ENCODE measurements around the gene TBX21.

Gene TBX21

GRCh38 chr17:47686664-47687327, 46.2 kb upstream of the TBX21 start:
- DNase-seq (ENCODE audit: extremely low spot score), result no peak
- ChIA-PET CTCF (interaction anchor here (0.9 to 3.5 kb wide), 6 partner anchors 8 to 332 kb away, joined by 3 to 41 read pairs (median 4); no protein-coding TSS in a partner anchor), POLR2A (no interaction called here)
- no peak for TF ChIP-seq CTCF (IDR thresholded peaks at IDR 0.05; ENCODE audit: control extremely low read depth, extremely low read depth, low read depth, missing control alignments)

GRCh38 chr17:47687328-47687690, 45.7 kb upstream of the TBX21 start:
- TF ChIP-seq CTCF (IDR thresholded peaks at IDR 0.05; ENCODE audit: control extremely low read depth, extremely low read depth, low read depth, missing control alignments), result no peak
- DNase-seq (ENCODE audit: extremely low spot score), result no peak
- CTCF ChIA-PET, result interaction anchor here (0.9 to 3.5 kb wide), 5 partner anchors 8 to 331 kb away, joined by 3 to 41 read pairs (median 4); no protein-coding TSS in a partner anchor
- POLR2A ChIA-PET, result no interaction called here

- no peak for DNase-seq (ENCODE audit: extremely low spot score)
- no peak for TF ChIP-seq CTCF (IDR thresholded peaks at IDR 0.05; ENCODE audit: control extremely low read depth, extremely low read depth, low read depth, missing control alignments)
- CTCF ChIA-PET, result interaction anchor here (0.8 to 3.5 kb wide), 6 partner anchors 9 to 331 kb away, joined by 3 to 41 read pairs (median 4); no protein-coding TSS in a partner anchor
- POLR2A ChIA-PET, result no interaction called here
Measured at GRCh38 chr17:47687748-47688147, 45.3 kb upstream of the TBX21 start.

GRCh38 chr17:47690121-47690520, 42.9 kb upstream of the TBX21 start:
- no peak for DNase-seq (ENCODE audit: extremely low spot score)
- no peak for TF ChIP-seq CTCF (IDR thresholded peaks at IDR 0.05; ENCODE audit: control extremely low read depth, extremely low read depth, low read depth, missing control alignments)
- POLR2A ChIA-PET, result no interaction called here
- CTCF ChIA-PET, result interaction anchor here (1.6 to 3.5 kb wide), 3 partner anchors 9 to 26 kb away, joined by 3 to 41 read pairs (median 7); no protein-coding TSS in a partner anchor

- no peak for DNase-seq (ENCODE audit: extremely low spot score)
- TF ChIP-seq CTCF (IDR thresholded peaks at IDR 0.05; ENCODE audit: control extremely low read depth, extremely low read depth, low read depth, missing control alignments), result no peak
- CTCF ChIA-PET, result interaction anchor here (0.7 to 2.6 kb wide), 7 partner anchors 11 to 109 kb away, joined by 3 to 13 read pairs (median 4); no protein-coding TSS in a partner anchor
- POLR2A ChIA-PET, result no interaction called here
Measured at GRCh38 chr17:47692137-47692894, 40.7 kb upstream of the TBX21 start.

- CTCF ChIA-PET, result interaction anchor here (0.7 to 2.6 kb wide), 7 partner anchors 12 to 108 kb away, joined by 3 to 13 read pairs (median 4); no protein-coding TSS in a partner anchor
- TF ChIP-seq CTCF (IDR thresholded peaks at IDR 0.05; ENCODE audit: control extremely low read depth, extremely low read depth, low read depth, missing control alignments), result peak; percentile 2
- DNase-seq (ENCODE audit: extremely low spot score), result no peak
- POLR2A ChIA-PET, result interaction anchor here (0.5 kb wide), 1 partner anchor 50 kb away, joined by 6 read pairs; no protein-coding TSS in a partner anchor
Measured at GRCh38 chr17:47692895-47693730, 39.9 kb upstream of the TBX21 start.

Data from GM10248 (cell line).